ENCODE results near the gene FADS2. TPM values are rescaled to one million over a fixed set of nuclear protein-coding genes. Genes with fewer than 3 reads are reported as not detected.

FADS2 gene
- total and polyA plus RNA-seq, 2 of the 13 experiments (the other 11 are each of a cell fraction or from before 2014, with no cell fraction given) = 90.1 to 124 TPM

DNA sequence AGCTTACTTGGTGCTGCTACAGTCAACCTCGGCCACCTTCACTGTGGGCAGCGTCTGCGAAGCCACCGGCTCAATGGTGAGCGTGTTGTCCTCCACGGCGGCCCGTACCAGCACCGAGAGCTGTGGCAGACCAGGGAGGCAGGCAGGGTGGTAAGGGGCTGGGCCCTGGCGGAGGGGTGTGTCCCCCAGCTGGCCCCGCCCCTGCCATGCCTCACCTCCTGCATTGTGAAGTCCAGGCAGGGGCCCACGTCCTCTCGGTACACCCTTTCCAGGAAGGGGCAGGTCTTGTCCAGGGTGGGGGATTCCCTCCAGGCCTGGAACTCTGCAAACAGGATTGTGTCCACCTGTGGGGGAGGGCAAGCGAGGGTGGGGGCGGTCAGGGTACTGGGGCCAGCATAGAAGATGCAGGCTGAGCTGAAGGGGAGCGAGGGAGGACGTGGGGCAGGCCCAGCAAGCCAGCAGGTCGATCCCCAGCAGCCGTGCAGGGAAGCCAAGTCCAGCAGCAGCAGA, 76.5 kb downstream of the FADS2 start (continued):
- TF ChIP-seq HOMEZ (CRISPR knock-in tag; IDR thresholded peaks at IDR 0.05; ENCODE audit: low read depth) (no peak), ZSCAN30 (CRISPR knock-in tag; IDR thresholded peaks at IDR 0.05) (no peak), ZNF431 (CRISPR knock-in tag; IDR thresholded peaks at IDR 0.05; ENCODE audit: borderline replicate concordance, low read depth) (no peak), PPARG (CRISPR knock-in tag; conservative IDR thresholded peaks at IDR 0.05) (no peak), ZFP41 (CRISPR knock-in tag; IDR thresholded peaks at IDR 0.05; ENCODE audit: borderline replicate concordance) (no peak), NR2F1 (CRISPR knock-in tag; IDR thresholded peaks at IDR 0.05) (no peak), POLR2A (IDR thresholded peaks at IDR 0.05; ENCODE audit: insufficient read depth in 1 of 2, low read depth in 2 of 2, low read length in 2 of 2) (peak in 1 of 2 experiments; percentile 71; a peak in 2 of 4 replicates), CEBPB (IDR thresholded peaks at IDR 0.05; ENCODE audit: borderline replicate concordance, low read depth, low read length) (no peak), NFE2L2 (IDR thresholded peaks at IDR 0.05; ENCODE audit: low read length) (no peak), ZSCAN12 (CRISPR knock-in tag; IDR thresholded peaks at IDR 0.05) (no peak), SRF (IDR thresholded peaks at IDR 0.05; ENCODE audit: low read depth, low read length) (no peak), ZNF292 (CRISPR knock-in tag; IDR thresholded peaks at IDR 0.05; ENCODE audit: borderline replicate concordance, low read depth) (0 out of 2 replicates have a peak, but pooled peaks have one; percentile 11), ZIK1 (CRISPR knock-in tag; IDR thresholded peaks at IDR 0.05; ENCODE audit: borderline replicate concordance, low read depth) (peak; percentile 60; the same call in 1 of the 2 replicates), ZNF556 (CRISPR knock-in tag; IDR thresholded peaks at IDR 0.05; ENCODE audit: borderline replicate concordance) (peak; percentile 95), YEATS4 (CRISPR knock-in tag; IDR thresholded peaks at IDR 0.05; ENCODE audit: borderline replicate concordance) (peak; percentile 62; the same call in 1 of the 2 replicates), DPF2 (CRISPR knock-in tag; IDR thresholded peaks at IDR 0.05; ENCODE audit: borderline replicate concordance, low read depth) (0 out of 2 replicates have a peak, but pooled peaks have one; percentile 43), MATR3 (CRISPR knock-in tag; IDR thresholded peaks at IDR 0.05) (no peak), GTF3A (CRISPR knock-in tag; conservative IDR thresholded peaks at IDR 0.05) (0 out of 2 replicates have a peak, but pooled peaks have one; percentile 70), ZNF766 (CRISPR knock-in tag; IDR thresholded peaks at IDR 0.05; ENCODE audit: borderline replicate concordance) (no peak), ZNF232 (CRISPR knock-in tag; IDR thresholded peaks at IDR 0.05; ENCODE audit: borderline replicate concordance) (no peak), SP1 (IDR thresholded peaks at IDR 0.05) (no peak), SP1 (CRISPR knock-in tag; IDR thresholded peaks at IDR 0.05) (peak; percentile 84), ZNF460 (CRISPR knock-in tag; IDR thresholded peaks at IDR 0.05; ENCODE audit: borderline replicate concordance) (no peak), KDM6A (CRISPR knock-in tag; IDR thresholded peaks at IDR 0.05; ENCODE audit: low read depth) (peak; percentile 17; the same call in 1 of the 2 replicates), RFXAP (CRISPR knock-in tag; IDR thresholded peaks at IDR 0.05; ENCODE audit: borderline replicate concordance) (no peak)
- TF ChIP-seq, protein P1, sequence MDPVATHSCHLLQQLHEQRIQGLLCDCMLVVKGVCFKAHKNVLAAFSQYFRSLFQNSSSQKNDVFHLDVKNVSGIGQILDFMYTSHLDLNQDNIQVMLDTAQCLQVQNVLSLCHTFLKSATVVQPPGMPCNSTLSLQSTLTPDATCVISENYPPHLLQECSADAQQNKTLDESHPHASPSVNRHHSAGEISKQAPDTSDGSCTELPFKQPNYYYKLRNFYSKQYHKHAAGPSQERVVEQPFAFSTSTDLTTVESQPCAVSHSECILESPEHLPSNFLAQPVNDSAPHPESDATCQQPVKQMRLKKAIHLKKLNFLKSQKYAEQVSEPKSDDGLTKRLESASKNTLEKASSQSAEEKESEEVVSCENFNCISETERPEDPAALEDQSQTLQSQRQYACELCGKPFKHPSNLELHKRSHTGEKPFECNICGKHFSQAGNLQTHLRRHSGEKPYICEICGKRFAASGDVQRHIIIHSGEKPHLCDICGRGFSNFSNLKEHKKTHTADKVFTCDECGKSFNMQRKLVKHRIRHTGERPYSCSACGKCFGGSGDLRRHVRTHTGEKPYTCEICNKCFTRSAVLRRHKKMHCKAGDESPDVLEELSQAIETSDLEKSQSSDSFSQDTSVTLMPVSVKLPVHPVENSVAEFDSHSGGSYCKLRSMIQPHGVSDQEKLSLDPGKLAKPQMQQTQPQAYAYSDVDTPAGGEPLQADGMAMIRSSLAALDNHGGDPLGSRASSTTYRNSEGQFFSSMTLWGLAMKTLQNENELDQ (CRISPR knock-in tag; IDR thresholded peaks at IDR 0.05; ENCODE audit: borderline replicate concordance) = no peak
- TF ChIP-seq, protein P2, sequence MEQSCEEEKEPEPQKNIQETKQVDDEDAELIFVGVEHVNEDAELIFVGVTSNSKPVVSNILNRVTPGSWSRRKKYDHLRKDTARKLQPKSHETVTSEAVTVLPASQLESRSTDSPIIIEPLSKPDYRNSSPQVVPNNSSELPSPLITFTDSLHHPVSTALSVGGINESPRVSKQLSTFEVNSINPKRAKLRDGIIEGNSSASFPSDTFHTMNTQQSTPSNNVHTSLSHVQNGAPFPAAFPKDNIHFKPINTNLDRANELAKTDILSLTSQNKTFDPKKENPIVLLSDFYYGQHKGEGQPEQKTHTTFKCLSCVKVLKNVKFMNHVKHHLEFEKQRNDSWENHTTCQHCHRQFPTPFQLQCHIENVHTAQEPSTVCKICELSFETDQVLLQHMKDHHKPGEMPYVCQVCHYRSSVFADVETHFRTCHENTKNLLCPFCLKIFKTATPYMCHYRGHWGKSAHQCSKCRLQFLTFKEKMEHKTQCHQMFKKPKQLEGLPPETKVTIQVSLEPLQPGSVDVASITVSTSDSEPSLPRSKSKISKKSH (CRISPR knock-in tag; IDR thresholded peaks at IDR 0.05; ENCODE audit: borderline replicate concordance) = peak; percentile 64; the same call in 1 of the 2 replicates

Data from HepG2 (cell line).